Neuron (in vitro differentiated cells): ENCODE measurements around the gene LAMP5.
A peak's percentile ranks its signal among the peaks of the same experiment; 100 is the strongest.

Experiments used
- H2AFZ ChIP-seq: one replicate; pipeline ENCODE4 v1.6.1; 2013; ENCODE audit warnings: low read depth, mild to moderate bottlenecking, inconsistent platforms, low read length, moderate library complexity
- H3K27me3 ChIP-seq: one replicate; pipeline ENCODE4 v1.6.1; 2013; ENCODE audit warnings: low read length; ENCODE audit not compliant: insufficient read depth
- H3K36me3 ChIP-seq: one replicate; pipeline ENCODE4 v1.6.1; 2013; ENCODE audit warnings: low read length; ENCODE audit not compliant: insufficient read depth
- H3K4me1 ChIP-seq: one replicate; pipeline ENCODE4 v1.6.1; 2013; ENCODE audit warnings: low read length; ENCODE audit not compliant: insufficient read depth
- H3K4me3 ChIP-seq: 2 replicates; pipeline ENCODE4 v1.5.1; 2013; ENCODE audit warnings: mild to moderate bottlenecking, low read length, moderate library complexity
- H3K9me3 ChIP-seq: one replicate; pipeline ENCODE4 v1.6.1; 2013; ENCODE audit warnings: low read length

LAMP5 gene

DNA sequence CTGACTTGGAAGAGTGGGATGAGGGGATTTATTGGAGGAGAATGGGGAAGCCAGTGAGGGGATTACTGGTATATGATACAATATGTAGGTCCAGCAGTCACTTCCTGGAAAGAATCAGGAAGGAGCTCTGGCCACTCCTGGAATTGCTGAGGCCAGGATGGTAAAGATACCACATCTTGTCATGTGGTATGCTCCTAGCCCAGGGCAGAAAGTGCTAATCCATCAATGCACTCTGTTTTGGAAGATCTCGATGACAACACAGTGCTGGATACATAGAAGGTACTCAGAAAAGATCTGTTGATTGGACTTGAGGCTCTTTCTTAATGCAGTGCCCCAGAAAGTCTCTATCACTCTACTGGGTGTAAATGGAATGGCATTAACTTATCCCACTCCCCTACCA, 52.6 kb downstream of the LAMP5 start:
- H3K36me3 ChIP-seq, result no peaks in the 10 kb centered on the region
- peaks cover 17% of the 10 kb centered on the region for H3K27me3 ChIP-seq
- no peak overlapping the region for H3K4me3 ChIP-seq
- no peak overlapping the region for H2AFZ ChIP-seq
- H3K9me3 ChIP-seq, result no peaks in the 10 kb centered on the region
- peaks cover 10% of the 10 kb centered on the region for H3K4me1 ChIP-seq

DNA sequence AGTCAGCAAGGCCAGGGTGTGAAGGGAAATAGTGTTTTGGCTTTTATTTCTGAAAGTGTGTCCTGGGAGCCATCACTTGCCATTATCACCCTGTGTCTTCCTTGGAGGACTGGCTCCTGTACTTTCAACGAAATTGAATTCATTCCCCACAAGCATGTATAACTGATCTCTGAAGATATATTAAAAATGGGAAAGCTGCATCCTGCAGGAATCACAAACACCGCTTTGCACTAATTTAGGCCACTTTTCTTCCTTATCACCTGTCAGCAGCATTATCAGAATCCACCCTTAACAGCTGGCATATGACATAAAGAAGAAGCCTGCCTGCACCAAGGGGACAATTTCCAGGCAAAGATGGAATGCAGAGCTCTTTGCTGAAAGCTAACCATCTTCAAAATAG, 56.2 kb downstream of the LAMP5 start:
- Histone ChIP-seq H3K36me3 (no peaks in the 10 kb centered on the region), H3K27me3 (peaks cover 17% of the 10 kb centered on the region), H3K4me1 (peaks cover 43% of the 10 kb centered on the region), H3K9me3 (no peaks in the 10 kb centered on the region), H2AFZ (no peak overlapping the region), H3K4me3 (no peak overlapping the region)

DNA sequence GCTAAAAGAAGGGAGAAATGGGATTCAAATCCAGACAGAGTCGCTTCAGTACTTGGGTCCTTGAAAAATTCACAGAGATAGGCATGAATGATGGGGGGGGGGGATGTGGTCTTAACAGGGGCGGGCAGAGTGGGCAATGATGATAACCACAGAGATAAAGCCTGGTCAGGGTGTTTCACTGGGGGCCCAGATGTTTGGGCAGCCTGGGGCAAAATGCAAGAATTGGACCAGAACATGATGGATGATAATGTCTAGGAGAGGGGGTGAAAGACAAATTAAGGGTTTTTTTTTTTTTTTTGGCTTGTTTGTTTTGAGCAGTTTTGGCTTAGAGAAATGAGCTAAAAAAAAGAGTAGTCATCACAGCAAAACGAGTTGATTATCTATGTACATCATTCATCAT, 57.4 kb downstream of the LAMP5 start:
- Histone ChIP-seq H3K4me3 (no peak overlapping the region), H3K4me1 (peaks cover 43% of the 10 kb centered on the region), H3K27me3 (peaks cover 11% of the 10 kb centered on the region), H3K9me3 (no peaks in the 10 kb centered on the region), H3K36me3 (no peaks in the 10 kb centered on the region), H2AFZ (no peak overlapping the region)

GRCh38 chr20:9572670-9573069, 58.3 kb downstream of the LAMP5 start:
- H2AFZ ChIP-seq, result no peak overlapping the region
- no peaks in the 10 kb centered on the region for H3K9me3 ChIP-seq
- H3K4me1 ChIP-seq, result peaks cover 43% of the 10 kb centered on the region
- H3K27me3 ChIP-seq, result peaks cover 8% of the 10 kb centered on the region
- no peak overlapping the region for H3K4me3 ChIP-seq
- H3K36me3 ChIP-seq, result no peaks in the 10 kb centered on the region

- no peak overlapping the region for H2AFZ ChIP-seq
- H3K4me3 ChIP-seq, result peak overlapping the region; percentile 14
- H3K9me3 ChIP-seq, result no peaks in the 10 kb centered on the region
- H3K36me3 ChIP-seq, result no peaks in the 10 kb centered on the region
- H3K27me3 ChIP-seq, result no peaks in the 10 kb centered on the region
- H3K4me1 ChIP-seq, result peaks cover 43% of the 10 kb centered on the region
Measured at GRCh38 chr20:9573335-9574151, 59.2 kb downstream of the LAMP5 start.

DNA sequence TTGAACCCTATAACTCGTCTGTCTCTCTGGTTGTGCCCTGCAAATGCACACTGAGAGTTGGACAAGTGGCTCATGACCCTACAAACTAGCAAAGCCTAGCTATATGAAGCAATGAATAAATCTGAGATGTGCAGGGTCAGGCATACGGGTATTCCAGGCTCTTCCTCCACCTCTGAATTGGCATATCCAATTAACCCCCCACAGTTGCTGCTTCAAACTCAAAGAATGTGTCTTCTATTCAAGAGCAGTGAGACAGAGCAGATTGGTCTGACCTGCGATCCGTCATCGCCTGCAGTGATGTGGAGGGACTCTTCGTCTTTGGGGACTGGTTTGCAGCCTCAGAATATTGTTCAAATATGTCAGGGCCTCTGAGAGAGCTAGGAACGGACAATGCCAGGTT, 59.8 kb downstream of the LAMP5 start:
- peaks cover 43% of the 10 kb centered on the region for H3K4me1 ChIP-seq
- no peaks in the 10 kb centered on the region for H3K27me3 ChIP-seq
- no peak overlapping the region for H3K4me3 ChIP-seq
- H3K36me3 ChIP-seq, result no peaks in the 10 kb centered on the region
- no peaks in the 10 kb centered on the region for H3K9me3 ChIP-seq
- H2AFZ ChIP-seq, result no peak overlapping the region

GRCh38 chr20:9574776-9575175, 60.4 kb downstream of the LAMP5 start:
- H2AFZ ChIP-seq, result no peak overlapping the region
- no peaks in the 10 kb centered on the region for H3K36me3 ChIP-seq
- no peak overlapping the region for H3K4me3 ChIP-seq
- H3K4me1 ChIP-seq, result peaks cover 43% of the 10 kb centered on the region
- no peaks in the 10 kb centered on the region for H3K9me3 ChIP-seq
- H3K27me3 ChIP-seq, result no peaks in the 10 kb centered on the region

GRCh38 chr20:9575836-9576235, 61.4 kb downstream of the LAMP5 start:
- H3K4me1 ChIP-seq, result peaks cover 37% of the 10 kb centered on the region
- no peaks in the 10 kb centered on the region for H3K9me3 ChIP-seq
- H3K4me3 ChIP-seq, result no peak overlapping the region
- no peak overlapping the region for H2AFZ ChIP-seq
- H3K36me3 ChIP-seq, result no peaks in the 10 kb centered on the region
- H3K27me3 ChIP-seq, result no peaks in the 10 kb centered on the region

DNA sequence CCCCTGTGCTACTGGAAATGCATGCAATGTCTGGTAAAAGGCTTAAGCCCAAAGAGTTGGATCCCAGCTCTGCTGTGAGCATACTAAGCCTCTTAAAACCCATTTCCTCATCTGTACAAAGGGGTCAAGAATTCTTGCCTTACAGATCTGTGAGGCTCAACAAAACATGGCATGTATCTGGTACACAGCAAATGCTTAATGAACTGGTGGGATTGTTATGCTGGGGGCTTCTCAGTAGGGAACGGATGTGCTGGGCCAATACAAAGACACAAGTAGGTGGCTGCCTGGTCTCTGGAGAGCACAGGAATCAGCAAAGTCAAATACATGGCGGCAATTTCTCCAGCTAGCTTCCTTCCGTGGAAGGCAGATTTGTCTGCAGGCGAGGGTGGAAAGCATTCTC, 62.3 kb downstream of the LAMP5 start:
- H3K4me3 ChIP-seq, result no peak overlapping the region
- no peaks in the 10 kb centered on the region for H3K9me3 ChIP-seq
- no peak overlapping the region for H2AFZ ChIP-seq
- no peaks in the 10 kb centered on the region for H3K36me3 ChIP-seq
- peaks cover 36% of the 10 kb centered on the region for H3K4me1 ChIP-seq
- H3K27me3 ChIP-seq, result no peaks in the 10 kb centered on the region

GRCh38 chr20:9577397-9577796, 63.0 kb downstream of the LAMP5 start:
- H3K4me1 ChIP-seq, result peaks cover 29% of the 10 kb centered on the region
- no peak overlapping the region for H2AFZ ChIP-seq
- no peak overlapping the region for H3K4me3 ChIP-seq
- no peaks in the 10 kb centered on the region for H3K9me3 ChIP-seq
- H3K36me3 ChIP-seq, result no peaks in the 10 kb centered on the region
- H3K27me3 ChIP-seq, result no peaks in the 10 kb centered on the region

GRCh38 chr20:9578594-9578993, 64.2 kb downstream of the LAMP5 start:
- no peaks in the 10 kb centered on the region for H3K9me3 ChIP-seq
- no peak overlapping the region for H3K4me3 ChIP-seq
- H3K4me1 ChIP-seq, result peaks cover 17% of the 10 kb centered on the region
- H2AFZ ChIP-seq, result no peak overlapping the region
- H3K27me3 ChIP-seq, result no peaks in the 10 kb centered on the region
- no peaks in the 10 kb centered on the region for H3K36me3 ChIP-seq
